Loucy (cell line): ENCODE results near the gene NADSYN1.

Experiments used
- CTCF ChIP-seq: fragments of 200-600 bp; sonication (generic); conservative IDR thresholded peaks from 2 replicates; pipeline ENCODE4 v1.5.1; 2014; ENCODE audit warnings: mild to moderate bottlenecking, antibody characterized with exemption, low read length
- EZH2phosphoT487 ChIP-seq: fragments of 200-600 bp; IDR thresholded peaks from 2 replicates; pipeline ENCODE4 v1.6.1; 2018; ENCODE audit warnings: antibody characterized with exemption, mild to moderate bottlenecking, moderate library complexity, borderline replicate concordance

- TF ChIP-seq CTCF (no peak), EZH2phosphoT487 (no peak)
These were observed 43.4 kb downstream of the NADSYN1 start for GRCh38 chr11:71496421-71496820.
